ENCODE results near the gene CUX1.

CUX1 gene

DNA sequence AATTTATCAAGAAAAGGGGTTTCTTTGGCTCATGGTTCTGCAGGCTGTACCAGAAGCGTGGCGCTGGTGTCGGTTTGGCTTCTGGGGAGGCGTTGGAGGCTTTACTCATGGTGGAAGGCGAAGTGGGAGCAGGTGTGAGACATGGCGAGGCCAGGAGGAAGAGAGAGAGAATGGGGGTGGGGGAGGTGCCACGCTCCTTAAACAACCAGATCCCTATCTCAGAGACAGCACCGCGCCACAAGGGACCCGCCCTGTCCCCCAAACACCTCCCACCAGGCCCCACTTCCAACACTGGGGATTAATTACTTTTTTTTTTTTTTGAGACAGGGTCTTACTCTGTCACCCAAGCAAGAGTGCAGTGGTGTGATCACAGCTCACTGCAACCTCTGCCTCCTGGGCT, 451.2 kb downstream of the CUX1 start:
- no peak for DNase-seq (ENCODE audit: low read depth, low spot score)

DNA sequence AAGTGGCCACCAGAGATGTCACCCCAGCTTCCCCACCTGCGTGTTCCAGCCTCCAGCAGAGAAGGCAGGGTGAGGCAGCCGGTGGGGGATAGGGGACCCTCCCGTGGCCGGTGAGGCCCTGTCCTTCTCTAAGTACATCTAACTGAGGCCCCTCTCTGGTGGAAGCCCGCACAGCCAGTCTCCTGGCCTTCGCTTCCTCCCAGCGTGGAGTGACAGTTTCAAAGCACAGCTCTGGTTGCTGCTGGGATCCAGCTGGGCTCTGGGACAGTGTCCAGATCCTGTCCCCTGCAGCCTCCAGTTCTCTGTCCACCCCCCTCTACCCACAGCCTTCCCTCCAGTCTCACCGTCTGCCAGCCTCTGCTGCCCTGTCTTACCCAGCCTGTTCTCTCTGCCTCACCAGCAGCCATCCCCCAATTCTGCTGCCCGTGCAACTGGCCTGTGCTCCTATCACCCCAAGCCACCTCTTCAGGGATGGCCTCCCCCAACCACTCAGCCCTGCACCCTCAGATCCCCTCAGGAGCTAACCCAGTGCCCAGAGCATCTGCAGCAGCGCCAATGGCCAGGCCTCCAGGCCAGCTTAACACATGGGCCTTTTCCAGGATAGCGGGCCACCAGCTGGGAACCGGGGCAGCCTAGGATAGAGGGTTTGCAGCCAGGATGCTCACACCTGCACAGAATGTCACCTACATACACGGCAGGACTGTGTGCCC, 452.9 kb downstream of the CUX1 start:
- DNase-seq (ENCODE audit: low read depth, low spot score), result no peak

DNA sequence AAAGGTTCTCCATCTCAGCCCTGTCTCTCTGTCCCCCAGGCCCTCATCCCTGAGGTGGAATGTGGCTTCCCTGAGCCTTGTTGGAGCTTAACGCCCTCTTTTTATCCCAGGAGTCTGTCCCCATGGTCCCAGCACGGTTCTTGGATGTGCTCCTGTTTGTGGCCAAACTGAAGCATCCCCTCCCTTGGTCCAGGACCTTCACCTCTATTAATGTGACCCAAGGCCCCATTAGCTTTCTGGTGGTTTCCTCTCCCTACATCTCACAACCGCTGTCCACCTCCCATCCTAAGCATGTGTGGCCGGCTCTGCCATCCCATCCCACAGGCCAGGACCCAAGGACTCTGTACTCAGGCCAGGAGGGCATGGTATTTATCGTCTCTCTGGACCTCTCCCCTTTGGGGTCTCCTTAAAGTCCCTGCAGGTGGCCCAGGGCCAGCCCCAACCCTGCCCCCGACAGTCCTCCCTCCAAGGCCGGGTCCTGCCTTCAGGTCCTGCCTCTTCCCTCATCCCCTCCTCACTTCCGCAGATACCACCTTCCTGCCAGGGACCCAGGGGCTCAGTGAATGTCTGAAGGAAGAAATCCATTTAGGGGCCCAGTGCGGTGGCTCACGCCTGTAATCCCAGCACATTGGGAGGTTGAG, 453.9 kb downstream of the CUX1 start:
- no peak for DNase-seq (ENCODE audit: low read depth, low spot score)

GRCh38 chr7:102272075-102272916, 454.9 kb downstream of the CUX1 start:
- peak; percentile 89 for DNase-seq (ENCODE audit: low read depth, low spot score)

GRCh38 chr7:102272917-102273748, 455.7 kb downstream of the CUX1 start:
- DNase-seq (ENCODE audit: low read depth, low spot score), result no peak

DNA sequence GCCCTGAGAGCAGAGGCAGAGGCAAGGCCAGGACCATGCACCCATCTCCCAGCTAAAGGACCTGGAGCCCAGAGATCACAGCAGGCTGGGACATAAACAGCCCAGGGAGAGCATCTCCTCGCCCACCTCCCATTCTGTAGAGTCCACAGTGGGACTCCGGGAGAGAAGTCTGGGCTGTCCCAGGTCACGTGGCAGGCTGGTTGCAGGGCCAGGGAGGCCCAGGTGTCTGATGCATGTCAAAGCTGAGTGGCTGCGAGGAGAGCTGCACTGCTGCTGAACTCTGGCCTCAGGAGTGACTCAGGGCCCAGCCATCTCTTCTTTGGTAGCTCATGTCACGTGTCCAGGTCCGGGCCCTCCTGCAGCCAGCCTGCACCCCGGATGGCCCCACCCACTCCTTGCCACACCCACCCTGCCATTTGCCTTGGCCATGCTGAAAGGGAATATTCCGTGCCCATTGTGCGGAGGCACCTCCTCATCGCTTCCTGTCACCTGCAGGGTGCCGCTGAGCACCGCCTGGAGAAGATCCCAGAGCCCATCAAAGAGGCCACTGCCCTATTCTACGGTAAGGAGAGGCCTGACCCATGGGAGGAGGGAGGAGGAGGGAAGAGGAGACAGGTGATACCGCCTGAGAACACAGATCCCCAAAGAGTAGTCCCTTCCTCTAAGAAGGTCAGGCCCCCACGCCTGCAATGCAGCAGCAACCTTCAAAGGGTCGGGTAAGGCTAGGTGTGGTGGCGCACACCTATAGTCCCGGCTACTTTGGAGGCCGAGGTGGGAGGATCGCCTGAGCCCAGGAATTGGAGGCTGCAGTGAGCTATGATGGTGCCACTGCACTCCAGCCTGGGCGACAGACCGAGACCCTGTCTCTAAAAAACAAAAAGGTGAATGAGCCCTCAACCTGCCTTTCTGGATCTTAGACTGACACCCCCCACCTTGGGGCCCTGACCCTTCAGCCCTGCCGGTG, 456.6 kb downstream of the CUX1 start:
- DNase-seq (ENCODE audit: low read depth, low spot score), result peak; percentile 58

GRCh38 chr7:102275123-102275703, 457.8 kb downstream of the CUX1 start:
- no peak for DNase-seq (ENCODE audit: low read depth, low spot score)

DNA sequence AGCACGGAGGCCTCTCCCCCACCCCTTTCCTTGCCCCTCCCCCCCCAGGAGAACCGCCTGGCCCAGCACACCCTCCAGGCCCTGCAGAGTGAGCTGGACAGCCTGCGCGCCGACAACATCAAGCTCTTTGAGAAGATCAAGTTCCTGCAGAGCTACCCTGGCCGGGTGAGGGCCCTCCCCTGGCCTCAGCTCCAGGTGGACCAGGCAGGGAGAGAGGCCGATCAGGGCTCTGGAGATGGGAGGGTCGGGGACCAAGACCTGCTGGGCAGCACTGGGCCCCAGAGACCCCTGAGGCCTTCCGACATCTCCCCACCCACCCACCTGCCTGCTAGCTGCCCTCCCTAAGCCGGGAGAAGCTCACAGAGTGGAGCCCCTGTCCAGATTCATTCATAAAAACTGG, 460.5 kb downstream of the CUX1 start:
- no peak for DNase-seq (ENCODE audit: low read depth, low spot score)

DNA sequence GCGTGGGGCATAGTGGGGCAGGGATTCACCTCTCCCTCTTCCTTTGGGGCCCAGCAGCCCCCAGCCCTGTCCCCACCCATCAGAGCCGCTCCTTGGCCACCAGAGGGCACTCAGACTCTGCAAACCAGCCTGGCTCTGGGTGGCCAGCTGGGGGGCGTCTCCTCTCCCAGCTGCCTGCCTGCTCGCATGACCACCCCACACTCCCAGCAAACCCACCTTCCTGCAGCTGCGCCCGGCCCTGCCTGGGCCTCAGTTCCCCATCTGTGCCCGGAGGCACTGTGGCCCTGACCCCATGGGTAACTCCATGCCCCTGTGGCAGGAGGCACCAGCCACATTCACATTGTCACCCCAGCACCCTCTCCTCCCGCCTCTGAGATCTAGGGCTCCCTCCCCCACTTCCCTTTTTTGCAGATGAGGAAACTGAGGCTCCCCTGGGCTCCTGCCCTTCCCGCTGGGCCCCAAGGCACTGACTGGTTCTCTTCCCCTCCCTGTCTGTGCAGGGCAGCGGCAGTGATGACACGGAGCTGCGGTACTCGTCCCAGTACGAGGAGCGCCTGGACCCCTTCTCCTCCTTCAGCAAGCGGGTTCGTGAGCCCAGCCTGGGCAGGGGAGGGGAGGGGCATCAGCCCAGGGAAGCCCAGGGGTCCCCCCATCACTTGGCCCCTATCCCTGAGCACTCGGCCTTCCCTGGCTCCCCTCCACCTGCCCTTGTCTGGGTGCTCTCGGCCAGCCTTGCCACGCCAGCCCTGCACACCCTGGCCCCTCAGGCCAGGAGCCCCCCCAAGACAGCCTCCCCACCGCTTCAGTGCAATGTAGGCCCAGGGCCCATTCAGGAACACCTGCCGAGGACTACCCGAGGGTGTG, 462.3 kb downstream of the CUX1 start:
- peak; percentile 81 for DNase-seq (ENCODE audit: low read depth, low spot score)

DNA sequence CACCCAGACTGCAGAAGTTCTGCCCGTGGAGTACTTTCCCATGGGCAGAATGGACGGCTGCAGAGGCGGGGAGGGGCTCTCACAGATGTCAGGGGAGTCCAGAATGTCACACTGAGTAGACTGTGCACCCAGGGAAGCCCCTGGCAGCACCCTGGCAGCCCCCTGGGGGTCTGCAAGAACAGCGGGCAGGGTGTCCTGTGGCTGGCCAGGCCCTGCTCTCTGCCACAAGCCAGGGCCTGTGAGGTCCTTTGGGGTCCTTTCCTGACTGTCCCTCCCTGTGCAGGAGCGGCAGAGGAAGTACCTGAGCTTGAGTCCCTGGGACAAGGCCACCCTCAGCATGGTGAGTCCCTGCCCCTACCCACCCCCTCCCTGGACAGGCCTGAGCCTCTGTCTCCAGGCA, 463.1 kb downstream of the CUX1 start:
- DNase-seq (ENCODE audit: low read depth, low spot score), result no peak

- DNase-seq (ENCODE audit: low read depth, low spot score), result no peak
These were observed 464.4 kb downstream of the CUX1 start for GRCh38 chr7:102281785-102282184.

GRCh38 chr7:102282465-102283362, 465.3 kb downstream of the CUX1 start:
- no peak for DNase-seq (ENCODE audit: low read depth, low spot score)

DNA sequence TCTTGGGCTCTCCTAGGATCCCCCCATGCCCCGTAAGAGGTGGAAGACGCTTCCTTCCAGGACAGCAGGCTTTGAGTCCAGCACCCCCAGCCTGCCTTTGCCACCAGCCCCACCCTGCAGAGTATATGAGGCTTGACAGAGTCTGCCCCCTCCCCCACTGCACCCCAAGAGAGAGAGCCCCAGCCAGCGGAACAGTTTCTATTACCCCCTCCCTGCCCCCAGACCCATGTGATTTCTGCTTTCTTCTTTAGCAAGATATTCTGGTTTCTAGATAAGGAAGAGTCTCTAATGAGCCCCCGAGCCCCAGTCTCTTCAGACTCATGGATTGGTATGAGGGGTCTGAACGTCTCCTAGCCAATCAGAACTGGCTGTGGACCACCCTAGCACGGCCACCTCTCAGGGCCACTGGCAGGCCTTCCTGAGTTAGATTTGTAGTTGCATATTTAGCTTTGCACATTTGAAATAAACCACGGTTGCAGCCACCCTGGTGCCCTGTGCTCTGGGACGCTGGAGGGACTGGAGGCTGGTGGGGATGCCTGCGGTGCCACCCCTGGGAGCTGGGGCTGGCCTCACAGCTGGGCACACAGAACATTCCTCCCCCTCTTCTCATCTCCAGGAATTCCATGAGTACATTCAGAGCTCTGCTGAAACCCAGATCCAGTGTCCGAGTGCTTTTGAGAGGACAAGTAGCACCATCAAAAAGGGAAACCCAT, 466.2 kb downstream of the CUX1 start:
- DNase-seq (ENCODE audit: low read depth, low spot score), result no peak

GRCh38 chr7:102284399-102284798, 467.0 kb downstream of the CUX1 start:
- DNase-seq (ENCODE audit: low read depth, low spot score), result no peak

DNA sequence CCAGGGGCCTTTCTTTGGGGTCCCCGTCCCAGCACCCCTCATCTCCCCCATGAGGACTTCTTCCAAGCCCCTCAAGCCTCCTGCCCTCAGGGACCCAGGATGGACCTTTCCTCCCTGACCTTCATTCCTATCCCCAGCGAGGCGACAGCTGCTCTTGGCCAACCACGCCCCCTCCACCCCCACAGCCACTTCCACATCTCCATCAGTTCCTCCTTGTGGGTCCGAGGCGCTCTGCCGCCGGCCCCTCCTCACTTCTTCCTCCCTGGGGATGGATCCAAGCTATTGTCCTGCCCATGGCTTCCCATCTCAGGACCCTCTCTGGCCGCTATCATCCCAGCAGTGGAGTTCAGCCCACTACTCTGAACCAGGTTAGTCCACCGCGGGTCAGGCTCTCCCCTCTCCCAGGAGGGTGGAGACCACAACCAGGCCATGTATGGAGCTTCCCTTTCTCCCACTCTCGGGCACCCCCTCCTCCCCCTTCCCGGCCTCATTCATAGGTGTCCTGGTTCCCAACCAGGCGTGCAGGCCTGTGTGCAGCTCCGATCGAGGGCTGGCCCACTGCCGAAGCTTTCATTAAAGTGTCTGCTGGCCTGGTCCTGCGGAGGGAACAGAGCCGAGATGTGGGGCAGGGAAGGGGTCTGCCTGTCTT, 467.6 kb downstream of the CUX1 start:
- no peak for DNase-seq (ENCODE audit: low read depth, low spot score)

GRCh38 chr7:102285540-102286236, 468.3 kb downstream of the CUX1 start:
- DNase-seq (ENCODE audit: low read depth, low spot score), result no peak

Measured in astrocyte of the hippocampus (primary cell).